Calu3 (cell line): ENCODE data around the gene SPATS2L. TPM values are rescaled to one million over a fixed set of nuclear protein-coding genes. Genes with fewer than 3 reads are reported as not detected.

Experiments
- BruUV-seq: library from RNA; stranded (reverse); fragments of 400-500 nt; replicated peaks from 2 replicates; lab custom pipeline; 2021; lab: Mats Ljungman, UMichigan
- CTCF ChIA-PET: fragments of 300-600 bp; sonication (Branson Sonifier 250); formaldehyde crosslinking; loops from one replicate; lab custom pipeline; 2022; ENCODE audit warnings: antibody characterized with exemption; lab: Charles Lee
- DNase-seq: peaks from one replicate; pipeline ENCODE4 v3.0.0; 2022
- H3K27ac Mint-ChIP-seq: one replicate; pipeline ENCODE4 v1.8.0; 2022; ENCODE audit warnings: mixed read lengths; ENCODE audit not compliant: unreplicated experiment
- H3K27me3 Mint-ChIP-seq: one replicate; pipeline ENCODE4 v1.8.0; 2022; ENCODE audit warnings: mixed read lengths; ENCODE audit not compliant: unreplicated experiment
- H3K36me3 Mint-ChIP-seq: one replicate; pipeline ENCODE4 v1.8.0; 2022; ENCODE audit warnings: mild to moderate bottlenecking, moderate library complexity, mixed read lengths; ENCODE audit not compliant: insufficient read depth, unreplicated experiment
- H3K4me1 Mint-ChIP-seq: one replicate; pipeline ENCODE4 v1.8.0; 2022; ENCODE audit warnings: mild to moderate bottlenecking, low read depth, mixed read lengths; ENCODE audit not compliant: unreplicated experiment
- H3K4me3 Mint-ChIP-seq: one replicate; pipeline ENCODE4 v1.8.0; 2022; ENCODE audit warnings: mild to moderate bottlenecking, low read depth, moderate library complexity, mixed read lengths; ENCODE audit not compliant: unreplicated experiment
- H3K9me3 Mint-ChIP-seq: one replicate; pipeline ENCODE4 v1.8.0; 2022; ENCODE audit warnings: low read depth, mixed read lengths; ENCODE audit not compliant: unreplicated experiment
- intact Hi-C: fragments of 100-400 bp; cut with micrococcal nuclease; formaldehyde crosslinking; loops from one replicate; pipeline ENCODE4 v1.10.0; 2022; ENCODE audit not compliant: unreplicated experiment
- total RNA-seq: library from RNA; stranded (reverse); gene quantifications from 2 replicates; pipeline ENCODE4 v1.2.3, GENCODE V29; 2022
- TF ChIP-seq, protein P1 (sequence below): fragments of 200-600 bp; IDR thresholded peaks from one replicate; pipeline ENCODE4 v1.8.0; 2022; ENCODE audit warnings: antibody characterized with exemption; ENCODE audit not compliant: unreplicated experiment

SPATS2L gene
- total RNA-seq, 1 experiment from 2014 or later: 378 TPM

DNA sequence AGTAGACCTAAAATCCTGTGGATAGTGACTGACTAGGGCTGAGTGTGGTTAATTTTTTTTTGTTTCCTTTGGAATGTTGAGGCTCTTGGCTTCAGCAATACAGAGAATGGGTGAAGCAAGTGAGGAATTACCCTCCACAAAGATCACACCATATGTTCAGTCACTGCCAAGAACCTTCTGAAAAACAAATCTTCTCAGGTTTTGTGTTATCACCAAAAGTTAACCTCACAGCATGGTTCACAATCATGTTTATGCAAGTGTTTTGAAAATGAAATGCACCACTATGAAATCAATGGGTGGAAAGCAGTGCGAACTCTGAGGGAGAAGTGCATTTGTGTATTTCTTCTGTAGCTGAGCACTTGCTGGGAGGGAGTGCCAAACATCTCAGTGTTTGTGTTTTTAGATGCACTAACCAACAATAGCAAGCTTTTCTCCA is 44.4 kb downstream of the SPATS2L start:
- CTCF ChIA-PET: interaction anchor here (0.7 kb wide), 1 partner anchor 28 kb away, joined by 3 read pairs; no protein-coding TSS in a partner anchor
- H3K27ac Mint-ChIP-seq: peak overlapping the region; percentile 96
- no TSS peak for BruUV-seq
- H3K4me3 Mint-ChIP-seq: peak overlapping the region; percentile 44
- DNase-seq: no peak
- no peaks in the 10 kb centered on the region for H3K9me3 Mint-ChIP-seq
- H3K4me1 Mint-ChIP-seq: peaks cover 100% of the 10 kb centered on the region
- intact Hi-C loops: no loop called here
- peaks cover 74% of the 10 kb centered on the region for H3K36me3 Mint-ChIP-seq
- TF ChIP-seq, protein P1, sequence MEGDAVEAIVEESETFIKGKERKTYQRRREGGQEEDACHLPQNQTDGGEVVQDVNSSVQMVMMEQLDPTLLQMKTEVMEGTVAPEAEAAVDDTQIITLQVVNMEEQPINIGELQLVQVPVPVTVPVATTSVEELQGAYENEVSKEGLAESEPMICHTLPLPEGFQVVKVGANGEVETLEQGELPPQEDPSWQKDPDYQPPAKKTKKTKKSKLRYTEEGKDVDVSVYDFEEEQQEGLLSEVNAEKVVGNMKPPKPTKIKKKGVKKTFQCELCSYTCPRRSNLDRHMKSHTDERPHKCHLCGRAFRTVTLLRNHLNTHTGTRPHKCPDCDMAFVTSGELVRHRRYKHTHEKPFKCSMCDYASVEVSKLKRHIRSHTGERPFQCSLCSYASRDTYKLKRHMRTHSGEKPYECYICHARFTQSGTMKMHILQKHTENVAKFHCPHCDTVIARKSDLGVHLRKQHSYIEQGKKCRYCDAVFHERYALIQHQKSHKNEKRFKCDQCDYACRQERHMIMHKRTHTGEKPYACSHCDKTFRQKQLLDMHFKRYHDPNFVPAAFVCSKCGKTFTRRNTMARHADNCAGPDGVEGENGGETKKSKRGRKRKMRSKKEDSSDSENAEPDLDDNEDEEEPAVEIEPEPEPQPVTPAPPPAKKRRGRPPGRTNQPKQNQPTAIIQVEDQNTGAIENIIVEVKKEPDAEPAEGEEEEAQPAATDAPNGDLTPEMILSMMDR: no peak
- no peaks in the 10 kb centered on the region for H3K27me3 Mint-ChIP-seq

DNA sequence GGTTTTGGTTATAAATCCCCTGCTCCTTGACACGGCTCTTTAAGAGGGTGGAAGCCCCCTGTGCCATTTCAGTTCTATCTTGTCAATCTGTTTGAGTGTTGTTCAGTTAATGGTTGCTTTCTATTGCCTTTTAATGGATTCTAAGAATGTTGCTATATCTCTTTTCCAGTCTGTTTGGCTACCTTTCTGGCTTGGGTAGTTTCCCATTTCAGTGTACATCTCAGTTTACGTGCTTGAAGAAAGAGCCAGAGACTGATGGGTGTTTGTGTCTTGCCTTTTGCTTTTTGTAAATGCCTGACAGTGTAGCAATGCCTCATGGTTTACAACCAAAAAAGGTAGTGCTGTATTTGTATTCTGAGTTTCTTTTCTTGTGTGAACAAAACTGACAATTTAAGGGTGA is 45.3 kb downstream of the SPATS2L start:
- no peaks in the 10 kb centered on the region for H3K9me3 Mint-ChIP-seq
- no peak for DNase-seq
- peaks cover 72% of the 10 kb centered on the region for H3K36me3 Mint-ChIP-seq
- BruUV-seq: no TSS peak
- CTCF ChIA-PET: interaction anchor here (0.9 to 2.5 kb wide), 2 partner anchors 15 to 23 kb away, joined by 4 to 6 read pairs; no protein-coding TSS in a partner anchor
- peak overlapping the region; percentile 96 for H3K27ac Mint-ChIP-seq
- TF ChIP-seq, protein P1: no peak
- H3K27me3 Mint-ChIP-seq: no peaks in the 10 kb centered on the region
- intact Hi-C loops: loop anchor here (2.0 kb wide), 1 partner anchor 25 kb away; no protein-coding TSS in a partner anchor
- H3K4me3 Mint-ChIP-seq: peak overlapping the region; percentile 59
- peaks cover 100% of the 10 kb centered on the region for H3K4me1 Mint-ChIP-seq

DNA sequence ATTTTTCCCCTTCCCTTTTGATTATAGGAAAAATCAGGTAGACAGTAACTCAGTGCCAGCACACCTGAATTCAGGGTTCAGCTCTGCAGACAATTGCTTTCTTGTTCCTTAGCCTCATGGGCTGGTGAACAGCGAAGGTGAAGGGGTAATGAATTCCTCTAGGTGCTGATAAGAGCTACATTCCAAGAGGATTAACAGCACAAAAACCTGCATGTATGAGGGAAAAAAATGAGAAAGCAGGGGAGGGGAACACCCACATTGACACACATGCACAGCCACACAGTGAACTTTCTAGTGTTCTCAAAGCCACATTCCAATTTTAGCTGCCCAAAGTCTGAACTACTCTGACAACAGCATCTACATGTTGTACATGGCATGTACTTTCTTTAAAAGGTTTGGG is 46.1 kb downstream of the SPATS2L start:
- CTCF ChIA-PET: interaction anchor here (0.6 to 2.5 kb wide), 6 partner anchors 15 to 53 kb away, joined by 3 to 6 read pairs (median 4); no protein-coding TSS in a partner anchor

DNA sequence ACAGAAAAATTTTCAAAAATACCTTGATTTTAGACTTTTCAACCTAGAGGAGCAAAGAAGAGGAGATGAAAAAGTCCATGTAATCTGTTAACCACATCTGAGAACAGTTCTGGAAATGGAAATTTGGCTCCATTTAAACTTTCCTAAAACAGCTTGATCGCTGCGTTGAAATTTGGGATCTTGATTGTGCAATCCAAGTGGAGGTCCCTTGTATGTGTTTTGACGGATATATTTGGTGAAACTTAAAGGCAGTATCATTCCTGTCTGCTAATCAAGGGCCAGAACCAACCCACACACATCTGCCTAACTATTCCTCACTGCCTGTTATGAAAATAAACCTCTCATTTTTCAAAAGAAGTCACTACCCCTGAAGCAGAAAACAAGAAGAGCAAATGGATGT is 46.6 kb downstream of the SPATS2L start:
- H3K9me3 Mint-ChIP-seq: no peaks in the 10 kb centered on the region
- peaks cover 64% of the 10 kb centered on the region for H3K36me3 Mint-ChIP-seq
- TF ChIP-seq, protein P1: no peak
- TSS peak; percentile 25 for BruUV-seq
- CTCF ChIA-PET: interaction anchor here (0.6 to 2.5 kb wide), 5 partner anchors 16 to 53 kb away, joined by 3 to 6 read pairs (median 4); no protein-coding TSS in a partner anchor
- peak overlapping the region; percentile 59 for H3K4me3 Mint-ChIP-seq
- peaks cover 94% of the 10 kb centered on the region for H3K4me1 Mint-ChIP-seq
- no peak for DNase-seq
- H3K27ac Mint-ChIP-seq: peak overlapping the region; percentile 96
- intact Hi-C loops: loop anchor here (2.0 kb wide), 1 partner anchor 24 kb away; no protein-coding TSS in a partner anchor
- H3K27me3 Mint-ChIP-seq: no peaks in the 10 kb centered on the region

More for the DNA sequence above, 46.1 kb downstream of the SPATS2L start:
- no peaks in the 10 kb centered on the region for H3K9me3 Mint-ChIP-seq
- H3K36me3 Mint-ChIP-seq: peaks cover 69% of the 10 kb centered on the region
- peak overlapping the region; percentile 59 for H3K4me3 Mint-ChIP-seq
- peak overlapping the region; percentile 96 for H3K27ac Mint-ChIP-seq
- peak; percentile 64 for DNase-seq
- intact Hi-C loops: loop anchor here (2.0 kb wide), 1 partner anchor 24 kb away; no protein-coding TSS in a partner anchor
- peaks cover 98% of the 10 kb centered on the region for H3K4me1 Mint-ChIP-seq
- no peaks in the 10 kb centered on the region for H3K27me3 Mint-ChIP-seq
- TF ChIP-seq, protein P1: no peak
- BruUV-seq: no TSS peak
